ENCODE data around the gene RHOF.

RHOF gene

DNA sequence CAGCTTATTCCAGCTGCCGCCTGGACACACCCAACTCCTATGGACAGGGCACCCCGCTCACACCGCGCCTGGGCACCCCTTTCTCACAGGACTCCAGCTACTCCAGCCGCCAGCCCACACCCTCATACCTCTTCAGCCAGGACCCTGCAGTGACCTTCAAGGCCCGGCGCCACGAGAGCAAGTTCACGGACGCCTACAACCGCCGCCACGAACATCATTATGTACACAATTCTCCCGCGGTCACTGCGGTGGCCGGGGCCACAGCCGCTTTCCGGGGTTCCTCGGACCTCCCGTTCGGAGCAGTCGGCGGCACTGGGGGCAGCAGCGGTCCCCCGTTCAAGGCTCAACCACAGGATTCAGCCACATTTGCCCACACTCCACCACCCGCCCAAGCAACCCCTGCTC, 16.2 kb upstream of the RHOF start:
- DNase-seq (ENCODE audit: low read depth), result no peak
- TF ChIP-seq, protein P1, sequence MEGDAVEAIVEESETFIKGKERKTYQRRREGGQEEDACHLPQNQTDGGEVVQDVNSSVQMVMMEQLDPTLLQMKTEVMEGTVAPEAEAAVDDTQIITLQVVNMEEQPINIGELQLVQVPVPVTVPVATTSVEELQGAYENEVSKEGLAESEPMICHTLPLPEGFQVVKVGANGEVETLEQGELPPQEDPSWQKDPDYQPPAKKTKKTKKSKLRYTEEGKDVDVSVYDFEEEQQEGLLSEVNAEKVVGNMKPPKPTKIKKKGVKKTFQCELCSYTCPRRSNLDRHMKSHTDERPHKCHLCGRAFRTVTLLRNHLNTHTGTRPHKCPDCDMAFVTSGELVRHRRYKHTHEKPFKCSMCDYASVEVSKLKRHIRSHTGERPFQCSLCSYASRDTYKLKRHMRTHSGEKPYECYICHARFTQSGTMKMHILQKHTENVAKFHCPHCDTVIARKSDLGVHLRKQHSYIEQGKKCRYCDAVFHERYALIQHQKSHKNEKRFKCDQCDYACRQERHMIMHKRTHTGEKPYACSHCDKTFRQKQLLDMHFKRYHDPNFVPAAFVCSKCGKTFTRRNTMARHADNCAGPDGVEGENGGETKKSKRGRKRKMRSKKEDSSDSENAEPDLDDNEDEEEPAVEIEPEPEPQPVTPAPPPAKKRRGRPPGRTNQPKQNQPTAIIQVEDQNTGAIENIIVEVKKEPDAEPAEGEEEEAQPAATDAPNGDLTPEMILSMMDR (IDR thresholded peaks at IDR 0.05; ENCODE audit: control insufficient read depth, insufficient read depth, low read depth, low read length, missing control alignments), result no peak
- H3K4me3 ChIP-seq (ENCODE audit: control insufficient read depth, low read depth, low read length), result no peak overlapping the region

DNA sequence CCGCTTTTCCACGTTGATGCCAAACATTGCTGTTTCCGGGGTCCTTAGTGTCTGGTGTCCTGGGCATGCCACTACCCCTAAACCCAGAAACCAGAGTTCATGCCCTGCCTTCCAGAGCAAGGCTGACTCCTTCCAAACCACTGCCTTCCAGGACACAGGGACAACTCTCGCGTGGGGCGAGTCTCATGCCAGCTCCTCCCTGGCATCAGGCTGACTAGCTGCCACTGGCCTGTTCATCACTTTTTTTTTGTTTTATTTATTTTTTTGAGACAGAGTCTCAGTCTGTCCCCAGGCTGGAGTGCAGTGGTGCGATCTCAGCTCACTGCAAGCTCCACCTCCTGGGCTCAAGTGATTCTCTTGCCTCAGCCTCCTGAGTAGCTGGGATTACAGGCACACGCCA, 15.1 kb upstream of the RHOF start:
- TF ChIP-seq, protein P1 (IDR thresholded peaks at IDR 0.05; ENCODE audit: control insufficient read depth, insufficient read depth, low read depth, low read length, missing control alignments), result no peak
- no peak overlapping the region for H3K4me3 ChIP-seq (ENCODE audit: control insufficient read depth, low read depth, low read length)
- no peak for DNase-seq (ENCODE audit: low read depth)

DNA sequence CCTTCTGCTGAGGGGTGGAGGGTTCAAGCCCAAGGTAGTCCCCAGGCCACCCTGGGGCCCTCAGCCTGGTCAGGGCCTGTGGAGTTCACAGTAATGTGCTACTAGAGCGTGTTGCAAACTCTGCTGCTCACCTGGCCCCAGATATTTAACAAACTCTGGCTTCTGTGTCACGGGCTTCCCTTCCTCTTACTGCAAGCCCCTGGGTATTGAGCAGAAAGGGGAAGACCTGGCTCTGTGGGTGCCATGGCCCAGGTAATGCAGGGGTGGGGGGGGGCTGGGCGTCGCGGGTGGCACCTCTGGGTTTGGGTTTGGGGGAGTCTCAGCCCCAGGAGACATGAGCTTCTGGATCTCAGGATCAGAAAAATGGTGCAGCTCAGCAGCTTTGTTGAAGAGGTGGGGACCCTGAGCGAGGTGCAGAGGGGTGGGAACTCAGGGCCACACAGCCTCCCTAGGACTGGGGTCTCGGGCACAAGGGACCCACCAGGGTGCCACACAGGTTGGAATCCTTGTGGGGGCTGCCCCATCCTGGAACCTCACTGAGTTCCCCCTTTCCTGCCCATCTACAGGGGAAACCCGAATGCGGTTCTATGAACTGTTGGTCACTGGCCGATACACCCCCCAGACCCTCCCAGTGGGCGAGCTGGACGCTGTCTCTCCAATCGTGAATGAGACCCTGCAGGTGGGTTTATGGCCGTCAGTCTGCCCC, 14.3 kb upstream of the RHOF start:
- TF ChIP-seq, protein P1 (IDR thresholded peaks at IDR 0.05; ENCODE audit: control insufficient read depth, insufficient read depth, low read depth, low read length, missing control alignments), result no peak
- H3K4me3 ChIP-seq (ENCODE audit: control insufficient read depth, low read depth, low read length), result no peak overlapping the region
- no peak for DNase-seq (ENCODE audit: low read depth)

DNA sequence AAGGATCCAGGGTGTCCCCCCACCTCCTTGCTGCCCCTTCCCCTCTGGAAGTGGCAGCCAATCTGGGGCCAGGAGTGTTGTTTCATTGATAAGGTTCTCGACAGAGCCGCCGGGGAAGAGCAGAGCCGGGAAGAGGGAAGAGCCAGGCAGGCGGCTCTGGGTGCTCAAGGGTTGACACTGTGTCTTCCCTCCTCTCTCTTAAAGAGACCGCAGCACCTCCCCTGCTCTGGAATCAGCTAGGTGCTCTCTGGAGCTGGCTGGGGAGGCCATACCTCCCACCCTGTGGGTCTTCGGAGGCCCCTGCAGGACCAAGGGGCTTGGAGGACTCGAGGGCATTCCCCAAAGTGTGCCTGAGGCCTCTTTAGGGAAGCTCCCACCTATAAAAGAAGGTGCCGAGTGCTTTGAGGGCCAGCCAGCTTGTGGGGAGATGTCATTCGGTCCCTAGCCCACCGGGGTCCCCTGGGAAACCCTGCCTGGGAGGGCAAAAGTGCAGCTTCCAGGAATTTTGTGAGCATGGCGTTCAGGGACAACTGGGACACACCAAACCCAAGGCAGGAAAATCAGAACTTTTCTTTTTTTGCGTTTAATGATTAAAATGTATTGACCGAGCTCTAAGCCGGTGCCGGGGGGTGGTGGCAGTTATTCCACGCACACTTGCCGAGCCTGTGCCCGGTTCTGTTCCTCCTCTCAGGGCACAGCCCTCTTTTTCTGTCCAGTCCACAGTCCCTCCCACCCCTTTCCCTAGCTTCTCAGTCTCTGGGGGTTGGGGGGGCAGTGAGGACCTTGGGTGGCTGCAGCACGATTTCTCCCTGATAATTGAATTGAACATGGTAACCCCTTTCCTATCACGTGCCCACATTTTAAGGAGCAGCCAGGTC, 13.3 kb upstream of the RHOF start:
- no peak for DNase-seq (ENCODE audit: low read depth)
- peak overlapping the region; percentile 70 for H3K4me3 ChIP-seq (ENCODE audit: control insufficient read depth, low read depth, low read length)
- TF ChIP-seq, protein P1 (IDR thresholded peaks at IDR 0.05; ENCODE audit: control insufficient read depth, insufficient read depth, low read depth, low read length, missing control alignments), result no peak

DNA sequence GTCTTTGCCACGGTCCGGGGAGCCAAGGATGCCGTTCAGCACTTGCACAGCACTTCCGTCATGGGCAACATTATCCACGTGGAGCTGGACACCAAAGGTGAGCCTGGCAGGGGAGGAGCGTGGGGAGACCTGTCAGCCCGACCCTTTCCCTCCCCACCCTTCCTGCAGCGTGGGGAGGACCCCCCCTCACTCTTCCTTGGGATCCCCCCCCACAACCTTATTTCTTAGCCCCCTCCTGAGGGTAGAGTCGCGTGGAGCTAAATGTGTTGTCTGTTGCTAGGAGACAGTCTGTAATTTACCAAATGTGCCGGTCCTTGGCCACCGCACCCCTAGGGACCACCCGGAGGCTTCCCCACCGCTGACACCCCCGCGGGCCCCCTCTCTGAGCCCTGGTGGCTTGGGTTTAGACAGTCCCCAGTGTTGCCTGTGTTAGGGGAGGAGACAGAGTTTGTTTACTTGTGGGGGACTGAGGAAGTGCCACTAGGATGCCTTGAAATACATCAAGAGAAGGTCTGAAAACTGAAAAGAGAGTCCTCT, 12.6 kb upstream of the RHOF start:
- peak overlapping the region; percentile 70 for H3K4me3 ChIP-seq (ENCODE audit: control insufficient read depth, low read depth, low read length)
- TF ChIP-seq, protein P1 (IDR thresholded peaks at IDR 0.05; ENCODE audit: control insufficient read depth, insufficient read depth, low read depth, low read length, missing control alignments), result no peak
- DNase-seq (ENCODE audit: low read depth), result no peak

DNA sequence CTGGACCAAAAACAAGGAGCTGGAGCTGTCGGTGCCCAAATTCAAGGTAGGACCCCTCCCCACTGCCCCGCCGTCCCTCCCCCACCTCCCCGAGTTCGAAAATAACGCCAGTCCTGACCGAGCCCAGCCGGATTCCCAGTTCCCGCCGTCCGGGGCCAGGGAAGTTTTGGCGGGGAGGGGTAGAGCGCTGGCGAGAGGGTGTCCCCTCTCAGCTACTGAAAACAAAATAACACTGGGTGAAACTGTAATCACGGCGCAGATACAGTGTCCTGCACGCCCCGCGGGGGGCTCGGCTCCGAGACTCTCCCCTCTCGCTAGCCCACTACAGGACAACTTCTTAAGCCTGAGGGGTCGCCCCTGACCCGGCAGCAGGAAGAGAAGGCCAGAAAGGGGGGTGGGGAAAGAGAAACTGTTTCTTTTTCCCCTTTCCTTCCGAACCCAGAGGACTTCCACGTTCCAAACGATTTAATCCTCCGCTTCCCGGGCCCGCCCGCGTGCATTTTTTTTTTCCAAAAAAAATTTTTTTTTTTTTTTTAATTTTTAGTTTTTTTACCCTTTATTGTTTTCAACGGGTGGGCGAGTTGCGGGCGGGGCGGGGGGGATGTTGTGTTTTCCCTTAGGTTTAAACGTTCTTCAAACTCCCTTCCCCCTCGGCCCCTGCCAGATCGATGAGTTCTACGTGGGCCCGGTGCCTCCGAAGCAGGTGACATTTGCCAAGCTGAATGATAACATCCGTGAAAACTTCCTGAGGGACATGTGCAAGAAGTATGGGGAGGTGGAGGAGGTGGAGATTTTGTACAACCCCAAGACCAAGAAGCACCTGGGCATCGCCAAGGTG, 11.9 kb upstream of the RHOF start:
- TF ChIP-seq, protein P1 (IDR thresholded peaks at IDR 0.05; ENCODE audit: control insufficient read depth, insufficient read depth, low read depth, low read length, missing control alignments), result no peak
- DNase-seq (ENCODE audit: low read depth), result no peak
- H3K4me3 ChIP-seq (ENCODE audit: control insufficient read depth, low read depth, low read length), result peak overlapping the region; percentile 70

Data from AG09309 (cell line).